Upper lobe of left lung (tissue), 6 donors: ENCODE results near the gene ATP7A. TPM values are rescaled to one million over a fixed set of nuclear protein-coding genes. Genes with fewer than 3 reads are reported as not detected.
A peak's percentile ranks its signal among the peaks of the same experiment; 100 is the strongest.

Experiments
- ATAC-seq, 2 donors: fragments of 200-7000 bp; cut with Tn5 transposase; one replicate each; pipeline ENCODE4 v1.9.1; 2022; ENCODE audit warnings: mild to moderate bottlenecking in 2 of 2, moderate library complexity in 2 of 2; ENCODE audit not compliant: low FRiP score in 2 of 2
- DNase-seq, 2 donors: peaks; one replicate each; pipeline ENCODE4 v3.0.0-alpha.2; 2019 to 2020
- H3K27ac ChIP-seq, 4 donors: fragments of 200-600 bp; sonication (generic); one replicate each; pipeline ENCODE4 v1.5.1; 2016 to 2019
- H3K27me3 ChIP-seq, 4 donors: fragments of 200-600 bp; sonication (generic); one replicate each; pipeline ENCODE4 v1.5.1; 2017 to 2019
- H3K36me3 ChIP-seq, 4 donors: fragments of 200-600 bp; sonication (generic); one replicate each; pipeline ENCODE4 v1.5.1; 2016 to 2019
- H3K4me1 ChIP-seq, 4 donors: fragments of 200-600 bp; sonication (generic); one replicate each; pipeline ENCODE4 v1.5.1; 2018 to 2019
- H3K4me3 ChIP-seq, 4 donors: fragments of 200-600 bp; sonication (generic); one replicate each; pipeline ENCODE4 v1.5.1; 2017 to 2019; ENCODE audit warnings: mild to moderate bottlenecking in 2 of 4, moderate library complexity in 1 of 4
- H3K9me3 ChIP-seq, 4 donors: fragments of 200-600 bp; sonication (generic); one replicate each; pipeline ENCODE4 v1.5.1; 2018 to 2019
- EP300 ChIP-seq, 4 donors: sonication (generic); formaldehyde crosslinking; IDR thresholded peaks; one replicate each; pipeline ENCODE4 v1.5.1; 2017; ENCODE audit warnings: antibody characterized with exemption in 4 of 4, control low read depth in 2 of 4
- POLR2A ChIP-seq, 4 donors: fragments of 450-650 bp; IDR thresholded peaks; one replicate each; pipeline ENCODE4 v1.5.1; 2016 to 2017; ENCODE audit warnings: antibody characterized with exemption in 4 of 4, mild to moderate bottlenecking in 2 of 4
- POLR2AphosphoS5 ChIP-seq, 2 donors: sonication (generic); formaldehyde crosslinking; IDR thresholded peaks; one replicate each; pipeline ENCODE4 v1.5.1; 2017; ENCODE audit warnings: antibody characterized with exemption in 2 of 2
- WGBS, 2 donors: methylation state at CpG; one replicate each; pipeline ENCODE4 v1.1.5; 2017 to 2018; 5-methylcytosine and 5-hydroxymethylcytosine counted together
- total RNA-seq, 6 donors: library from RNA; depleted of rRNA in 4 of 6; stranded (reverse); fragments of >200 nt in 4 of 6; gene quantifications; one replicate each; pipeline versions ENCODE4 v1.1.0 to v1.2.1, GENCODE V29; 2016 to 2021
- TF ChIP-seq, protein P1 (sequence below), 6 experiments: fragments of 450-650 bp in 4 of 6; fragments of 200-600 bp in 2 of 6; sonication (generic) in 2 of 6; IDR thresholded peaks; one replicate each; pipeline ENCODE4 v1.5.1; 2016 to 2019; ENCODE audit warnings: antibody characterized with exemption in 6 of 6
- donor health status: DM: no; HTN: no; CAD: no; lungs with moderate emphysema.
- donor health status: DM: no; HTN: yes; CAD: no; lungs with severe emphysema.

ATP7A gene
- total RNA-seq, 6 donors from 2014 or later = 6.9 to 23.1 (median 11.7) TPM

GRCh38 chrX:77962068-77962902, 51.8 kb downstream of the ATP7A start:
- Histone ChIP-seq H3K4me1 (no peaks in the 10 kb centered on the region), H3K4me3 (no peak overlapping the region), H3K27ac (no peak overlapping the region), H3K27me3 (no peaks in the 10 kb centered on the region), H3K36me3 (no peaks in the 10 kb centered on the region), H3K9me3 (no peaks in the 10 kb centered on the region)
- 62 to 78% methylated on average over 13 of the region's 13 CpGs for WGBS, 2 donors
- no peak for DNase-seq
- TF ChIP-seq, protein P1, sequence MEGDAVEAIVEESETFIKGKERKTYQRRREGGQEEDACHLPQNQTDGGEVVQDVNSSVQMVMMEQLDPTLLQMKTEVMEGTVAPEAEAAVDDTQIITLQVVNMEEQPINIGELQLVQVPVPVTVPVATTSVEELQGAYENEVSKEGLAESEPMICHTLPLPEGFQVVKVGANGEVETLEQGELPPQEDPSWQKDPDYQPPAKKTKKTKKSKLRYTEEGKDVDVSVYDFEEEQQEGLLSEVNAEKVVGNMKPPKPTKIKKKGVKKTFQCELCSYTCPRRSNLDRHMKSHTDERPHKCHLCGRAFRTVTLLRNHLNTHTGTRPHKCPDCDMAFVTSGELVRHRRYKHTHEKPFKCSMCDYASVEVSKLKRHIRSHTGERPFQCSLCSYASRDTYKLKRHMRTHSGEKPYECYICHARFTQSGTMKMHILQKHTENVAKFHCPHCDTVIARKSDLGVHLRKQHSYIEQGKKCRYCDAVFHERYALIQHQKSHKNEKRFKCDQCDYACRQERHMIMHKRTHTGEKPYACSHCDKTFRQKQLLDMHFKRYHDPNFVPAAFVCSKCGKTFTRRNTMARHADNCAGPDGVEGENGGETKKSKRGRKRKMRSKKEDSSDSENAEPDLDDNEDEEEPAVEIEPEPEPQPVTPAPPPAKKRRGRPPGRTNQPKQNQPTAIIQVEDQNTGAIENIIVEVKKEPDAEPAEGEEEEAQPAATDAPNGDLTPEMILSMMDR (IDR thresholded peaks at IDR 0.05) = no peak
- TF ChIP-seq POLR2AphosphoS5 (IDR thresholded peaks at IDR 0.05) (no peak), POLR2A (IDR thresholded peaks at IDR 0.05) (no peak), EP300 (IDR thresholded peaks at IDR 0.05) (no peak)
- no peak for ATAC-seq

- no peaks in the 10 kb centered on the region for H3K4me1 ChIP-seq
- H3K4me3 ChIP-seq = no peak overlapping the region
- H3K9me3 ChIP-seq = no peaks in the 10 kb centered on the region
- TF ChIP-seq POLR2AphosphoS5 (IDR thresholded peaks at IDR 0.05) = no peak
- TF ChIP-seq EP300 (IDR thresholded peaks at IDR 0.05) = no peak
- TF ChIP-seq, protein P1 (IDR thresholded peaks at IDR 0.05) = no peak
- no peak for TF ChIP-seq POLR2A (IDR thresholded peaks at IDR 0.05)
- H3K36me3 ChIP-seq = no peaks in the 10 kb centered on the region
- H3K27ac ChIP-seq = no peak overlapping the region
- H3K27me3 ChIP-seq = no peaks in the 10 kb centered on the region
- no peak for DNase-seq
- 94 to 96% methylated on average over 3 of the region's 3 CpGs for WGBS, 2 donors
- ATAC-seq = no peak
These were observed 55.9 kb downstream of the ATP7A start for GRCh38 chrX:77966361-77966760.

DNA sequence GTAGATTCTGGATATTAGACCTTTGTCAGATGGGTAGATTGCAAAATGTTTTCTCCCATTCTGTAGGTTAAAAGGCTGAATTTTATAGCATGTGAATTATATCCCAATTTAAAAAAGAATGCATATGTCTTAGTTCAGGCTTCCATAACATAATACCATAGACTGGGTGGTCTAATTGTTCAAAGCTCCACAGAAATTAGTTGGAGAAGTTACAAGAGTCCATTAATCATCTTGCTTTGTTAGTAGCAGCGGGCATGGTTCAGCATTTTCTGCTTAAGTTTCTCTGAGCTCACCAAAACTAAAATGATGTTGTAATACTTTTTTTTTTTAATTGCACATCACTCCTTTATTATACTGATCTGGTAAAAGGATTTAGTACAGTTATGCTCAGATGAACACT, 57.1 kb downstream of the ATP7A start:
- Histone ChIP-seq H3K27ac (no peak overlapping the region), H3K9me3 (no peaks in the 10 kb centered on the region), H3K4me1 (no peaks in the 10 kb centered on the region), H3K27me3 (no peaks in the 10 kb centered on the region), H3K4me3 (no peak overlapping the region), H3K36me3 (no peaks in the 10 kb centered on the region)
- TF ChIP-seq, protein P1 (IDR thresholded peaks at IDR 0.05) = no peak
- TF ChIP-seq POLR2AphosphoS5 (IDR thresholded peaks at IDR 0.05) = no peak
- TF ChIP-seq EP300 (IDR thresholded peaks at IDR 0.05) = no peak
- ATAC-seq (no peak), DNase-seq (no peak)
- WGBS, 2 donors = 52 to 100% methylated on average over 1 of the region's 1 CpG

DNA sequence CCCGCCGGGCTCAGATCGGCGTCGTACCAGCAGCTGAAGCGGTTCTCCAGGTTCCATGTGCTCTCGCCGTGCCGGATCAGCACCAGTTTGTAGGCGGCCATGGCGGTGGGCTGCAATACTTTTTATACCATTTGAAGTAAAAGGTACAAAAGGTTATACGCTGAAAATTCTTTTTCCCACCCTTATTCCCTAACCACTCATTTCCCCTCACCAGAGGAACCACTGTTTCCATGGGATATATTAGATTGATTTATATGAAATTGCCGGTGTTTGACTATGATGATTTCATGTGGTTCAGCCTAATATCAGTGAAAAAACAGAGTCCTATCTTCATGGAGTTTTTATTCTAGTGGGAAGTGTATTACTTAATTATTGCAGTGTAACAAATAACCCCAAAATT, 59.0 kb downstream of the ATP7A start, which contains the start of gene PGAM4:
PGAM4 (minus strand) TSS at position 101 of the 400 bp plus-strand sequence; CDS start at position 101, 0 bp downstream.
- no peak within 1 kb of the TSS for H3K4me3 ChIP-seq
- peak in 1 of 2 donors; percentile 28 for DNase-seq
- WGBS, 2 donors = 91 to 100% methylated on average over 12 to 13 of the region's 13 CpGs
- TF ChIP-seq POLR2A (IDR thresholded peaks at IDR 0.05) (no peak), POLR2AphosphoS5 (IDR thresholded peaks at IDR 0.05) (no peak), EP300 (IDR thresholded peaks at IDR 0.05) (no peak)
- TF ChIP-seq, protein P1 (IDR thresholded peaks at IDR 0.05) = no peak
- H3K36me3 ChIP-seq = no peaks in the 10 kb centered on the region
- H3K27ac ChIP-seq = no peak within 1 kb of the TSS
- no peaks in the 10 kb centered on the region for H3K27me3 ChIP-seq
- no peak for ATAC-seq
- no peaks in the 10 kb centered on the region for H3K4me1 ChIP-seq
- no peaks in the 10 kb centered on the region for H3K9me3 ChIP-seq

GRCh38 chrX:77975755-77976154, 65.3 kb downstream of the ATP7A start:
- no peaks in the 10 kb centered on the region for H3K9me3 ChIP-seq
- no peak overlapping the region for H3K27ac ChIP-seq
- WGBS, 2 donors = 86 to 100% methylated on average over 1 to 2 of the region's 2 CpGs
- DNase-seq = no peak
- TF ChIP-seq EP300 (IDR thresholded peaks at IDR 0.05) (no peak), POLR2AphosphoS5 (IDR thresholded peaks at IDR 0.05) (no peak), POLR2A (IDR thresholded peaks at IDR 0.05) (no peak)
- TF ChIP-seq, protein P1 (IDR thresholded peaks at IDR 0.05) = no peak
- no peak overlapping the region for H3K4me3 ChIP-seq
- no peaks in the 10 kb centered on the region for H3K36me3 ChIP-seq
- H3K27me3 ChIP-seq = no peaks in the 10 kb centered on the region
- no peaks in the 10 kb centered on the region for H3K4me1 ChIP-seq
- no peak for ATAC-seq
